Hippocampal formation (tissue), 2 donors: ENCODE results near the gene HEATR5A.
"Not testable (repeated sequence)": the region's sequence is repeated elsewhere in the genome, so short reads cannot be mapped to it uniquely, and the experiment has no call there.

Experiments
- DNase-seq, 2 donors: peaks; one replicate each; lab custom pipeline; 2025; lab: John Stamatoyannopoulos, UW

The HEATR5A gene

GRCh38 chr14:31329876-31330521 lies 90.4 kb downstream of the HEATR5A start:
- DNase-seq: not testable (repeated sequence)

- no peak for DNase-seq
Measured at GRCh38 chr14:31326111-31326510, 94.2 kb downstream of the HEATR5A start.

GRCh38 chr14:31323419-31323818 lies 96.9 kb downstream of the HEATR5A start:
- no peak for DNase-seq

GRCh38 chr14:31320922-31321766 lies 99.2 kb downstream of the HEATR5A start:
- DNase-seq: no peak

GRCh38 chr14:31320216-31320615 lies 100.1 kb downstream of the HEATR5A start:
- peak; percentile 3 to 5 for DNase-seq

- no peak for DNase-seq
Measured at GRCh38 chr14:31319701-31320100, 100.6 kb downstream of the HEATR5A start.

GRCh38 chr14:31312934-31313333 lies 107.4 kb downstream of the HEATR5A start:
- no peak for DNase-seq

- not testable (repeated sequence) for DNase-seq
Measured at GRCh38 chr14:31312370-31312769, 108.0 kb downstream of the HEATR5A start.

- DNase-seq: no peak
Measured at GRCh38 chr14:31307618-31308017, 112.7 kb downstream of the HEATR5A start.

GRCh38 chr14:31307198-31307597 lies 113.2 kb downstream of the HEATR5A start:
- DNase-seq: no peak

GRCh38 chr14:31303654-31304053 lies 116.7 kb downstream of the HEATR5A start:
- no peak for DNase-seq

- no peak for DNase-seq
Measured at GRCh38 chr14:31300883-31301282, 119.5 kb downstream of the HEATR5A start.

- DNase-seq: no peak
Measured at GRCh38 chr14:31300296-31300695, 120.1 kb downstream of the HEATR5A start.

GRCh38 chr14:31297701-31298344 lies 122.5 kb downstream of the HEATR5A start:
- no peak for DNase-seq

- DNase-seq: no peak
Measured at GRCh38 chr14:31297112-31297511, 123.2 kb downstream of the HEATR5A start.

GRCh38 chr14:31294746-31295405 lies 125.5 kb downstream of the HEATR5A start:
- no peak for DNase-seq

GRCh38 chr14:31292937-31293616 lies 127.3 kb downstream of the HEATR5A start:
- DNase-seq: no peak

- DNase-seq: no peak
Measured at GRCh38 chr14:31291210-31291609, 129.1 kb downstream of the HEATR5A start.

- DNase-seq: no peak
Measured at GRCh38 chr14:31287294-31287972, 132.9 kb downstream of the HEATR5A start.

GRCh38 chr14:31286456-31287293 lies 133.7 kb downstream of the HEATR5A start:
- no peak for DNase-seq
